ENCODE results near the gene SLAMF7.

DNA sequence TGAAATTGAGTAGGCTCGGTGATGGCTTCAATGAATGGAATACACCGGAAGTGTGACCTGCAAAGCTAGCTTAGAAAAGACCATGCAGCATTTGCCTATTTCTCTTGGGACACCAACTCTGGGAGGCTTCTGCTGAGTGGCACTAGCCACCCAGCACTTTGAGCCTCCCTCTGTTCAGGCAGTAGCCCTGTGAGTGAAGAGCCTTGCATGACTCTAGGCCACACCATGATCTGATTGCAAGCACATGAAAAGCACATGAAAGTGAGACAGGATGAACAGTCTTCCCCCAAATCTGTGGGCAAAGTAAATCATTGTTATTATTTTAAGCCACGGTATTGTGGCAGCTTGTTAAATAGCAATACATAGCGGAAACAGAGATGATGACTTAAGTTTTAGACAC, 30.2 kb upstream of the SLAMF7 start:
- TF ChIP-seq, protein P1, sequence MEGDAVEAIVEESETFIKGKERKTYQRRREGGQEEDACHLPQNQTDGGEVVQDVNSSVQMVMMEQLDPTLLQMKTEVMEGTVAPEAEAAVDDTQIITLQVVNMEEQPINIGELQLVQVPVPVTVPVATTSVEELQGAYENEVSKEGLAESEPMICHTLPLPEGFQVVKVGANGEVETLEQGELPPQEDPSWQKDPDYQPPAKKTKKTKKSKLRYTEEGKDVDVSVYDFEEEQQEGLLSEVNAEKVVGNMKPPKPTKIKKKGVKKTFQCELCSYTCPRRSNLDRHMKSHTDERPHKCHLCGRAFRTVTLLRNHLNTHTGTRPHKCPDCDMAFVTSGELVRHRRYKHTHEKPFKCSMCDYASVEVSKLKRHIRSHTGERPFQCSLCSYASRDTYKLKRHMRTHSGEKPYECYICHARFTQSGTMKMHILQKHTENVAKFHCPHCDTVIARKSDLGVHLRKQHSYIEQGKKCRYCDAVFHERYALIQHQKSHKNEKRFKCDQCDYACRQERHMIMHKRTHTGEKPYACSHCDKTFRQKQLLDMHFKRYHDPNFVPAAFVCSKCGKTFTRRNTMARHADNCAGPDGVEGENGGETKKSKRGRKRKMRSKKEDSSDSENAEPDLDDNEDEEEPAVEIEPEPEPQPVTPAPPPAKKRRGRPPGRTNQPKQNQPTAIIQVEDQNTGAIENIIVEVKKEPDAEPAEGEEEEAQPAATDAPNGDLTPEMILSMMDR (IDR thresholded peaks at IDR 0.05; ENCODE audit: extremely low read depth in 1 of 2, insufficient read depth in 1 of 2, low read depth in 1 of 2, low read length in 2 of 2): no peak
- no peak for TF ChIP-seq EZH2 (IDR thresholded peaks at IDR 0.05; ENCODE audit: borderline replicate concordance, low read depth, low read length, severe bottlenecking)
- no peak for TF ChIP-seq POLR2A (IDR thresholded peaks at IDR 0.05; ENCODE audit: low read depth, low read length)

All from endothelial cell of umbilical vein (primary cell).